Kidney (tissue), 14 donors: ENCODE results near the gene SMPD3. TPM values are rescaled to one million over a fixed set of nuclear protein-coding genes. Genes with fewer than 3 reads are reported as not detected.

ENCODE experiments used
- DNase-seq, 5 donors: peaks; one replicate each; pipeline ENCODE4 v3.0.0-alpha.2; 2013 to 2020
- FAIRE-seq: peaks from 2 replicates; lab custom pipeline; 2012; peaks lifted over from hg19 to GRCh38; lab: Jason Lieb, UNC
- H3K27ac ChIP-seq, 2 donors: one replicate each; pipeline ENCODE4 v1.7.0; 2013; ENCODE audit warnings: low read depth in 2 of 2, low read length in 2 of 2, inconsistent platforms in 1 of 2
- H3K27me3 ChIP-seq: one replicate; pipeline ENCODE4 v1.7.1; 2013; ENCODE audit warnings: low read length, inconsistent platforms; ENCODE audit not compliant: control insufficient read depth, insufficient read depth
- H3K36me3 ChIP-seq, 3 donors: one replicate each; pipeline versions ENCODE4 v1.7.0 to v1.7.1; 2013; ENCODE audit warnings: low read length in 3 of 3, control low read depth in 1 of 3, inconsistent platforms in 1 of 3; ENCODE audit not compliant: insufficient read depth in 3 of 3, control insufficient read depth in 2 of 3
- H3K4me1 ChIP-seq, 3 donors: one replicate each; pipeline versions ENCODE4 v1.7.0 to v1.7.1; 2013; ENCODE audit warnings: low read length in 3 of 3, inconsistent platforms in 1 of 3, low read depth in 1 of 3; ENCODE audit not compliant: control insufficient read depth in 2 of 3, insufficient read depth in 2 of 3
- H3K4me3 ChIP-seq, 3 donors: one replicate each; pipeline versions ENCODE4 v1.7.0 to v1.8.1; 2013; ENCODE audit warnings: low read length in 3 of 3, control low read depth in 1 of 3, inconsistent platforms in 1 of 3
- H3K9ac ChIP-seq, 3 donors: one replicate each; pipeline versions ENCODE4 v1.7.0 to v1.7.1; 2013; ENCODE audit warnings: low read length in 3 of 3, control low read depth in 1 of 3, inconsistent platforms in 1 of 3
- H3K9me3 ChIP-seq, 3 donors: one replicate each; pipeline versions ENCODE4 v1.7.0 to v1.7.1; 2013; ENCODE audit warnings: low read length in 3 of 3, control low read depth in 1 of 3, inconsistent platforms in 1 of 3; ENCODE audit not compliant: control insufficient read depth in 2 of 3, insufficient read depth in 1 of 3
- CTCF ChIP-seq: IDR thresholded peaks from 3 replicates; pipeline ENCODE4 v1.5.1; 2012; ENCODE audit warnings: mild to moderate bottlenecking, moderate library complexity, borderline replicate concordance; ENCODE audit not compliant: insufficient read depth; ENCODE audit errors: extremely low read depth
- intact Hi-C: fragments of 100-400 bp; cut with DNase I; formaldehyde crosslinking; loops from one replicate; pipeline ENCODE4 v1.11.1; 2022
- polyA plus RNA-seq: library from polyadenylated mRNA; stranded (reverse); fragments of 350-450 nt; fragmentation: Illumina TruSeq; extraction: RNeasy Lipid Tissue Mini Kit (QIAGEN cat#74804); gene quantifications from one replicate; pipeline ENCODE4 v1.2.3, GENCODE V29; 2014; ENCODE audit warnings: low read depth, low replicate concordance; ENCODE audit not compliant: insufficient read depth
- total RNA-seq: library from RNA; stranded (reverse); fragmentation: NEBNext Ultra II Directional; extraction: Animal tissue kit (Norgen Biotek cat#: 25700); gene quantifications from one replicate; pipeline ENCODE4 v1.2.1, GENCODE V29; 2021
- donor health status: control.
- donor health status: control.
- donor health status: control.
- donor health status: control.
- donor health status: control.
- donor health status: DM: yes; HTN: yes; CAD: no.
- donor health status: Normal renal cell carcinoma (clear cell type).

The SMPD3 gene
- total and polyA plus RNA-seq, 2 donors from 2014 or later = 0.28 to 0.72 TPM

GRCh38 chr16:68454920-68455435 is 6.7 kb upstream of the SMPD3 start:
- H3K9me3 ChIP-seq = no peaks in the 10 kb centered on the region
- no peaks in the 10 kb centered on the region for H3K4me1 ChIP-seq
- H3K9ac ChIP-seq = no peak overlapping the region
- H3K4me3 ChIP-seq = no peak overlapping the region
- TF ChIP-seq CTCF = no peak
- intact Hi-C loops = no loop called here
- no peaks in the 10 kb centered on the region for H3K36me3 ChIP-seq
- DNase-seq (no peak), FAIRE-seq (no peak)
- no peak overlapping the region for H3K27ac ChIP-seq
- no peaks in the 10 kb centered on the region for H3K27me3 ChIP-seq

GRCh38 chr16:68453816-68454215 is 5.5 kb upstream of the SMPD3 start:
- Histone ChIP-seq H3K4me1 (peaks cover 0 to 3% (median 0%) of the 10 kb centered on the region in 3 donors), H3K27ac (no peak overlapping the region), H3K36me3 (no peaks in the 10 kb centered on the region), H3K4me3 (no peak overlapping the region), H3K9ac (no peak overlapping the region), H3K27me3 (no peaks in the 10 kb centered on the region), H3K9me3 (no peaks in the 10 kb centered on the region)
- FAIRE-seq (no peak), DNase-seq (no peak)
- intact Hi-C loops = no loop called here
- TF ChIP-seq CTCF = no peak

- H3K9me3 ChIP-seq = no peaks in the 10 kb centered on the region
- intact Hi-C loops = no loop called here
- no peak overlapping the region for H3K9ac ChIP-seq
- no peak for FAIRE-seq
- DNase-seq = no peak
- H3K36me3 ChIP-seq = no peaks in the 10 kb centered on the region
- H3K27ac ChIP-seq = no peak overlapping the region
- H3K4me3 ChIP-seq = no peak overlapping the region
- no peak for TF ChIP-seq CTCF
- H3K4me1 ChIP-seq = peaks cover 0 to 13% (median 7%) of the 10 kb centered on the region in 3 donors
- no peaks in the 10 kb centered on the region for H3K27me3 ChIP-seq
Measured at GRCh38 chr16:68452176-68452575, 3.9 kb upstream of the SMPD3 start.

GRCh38 chr16:68451676-68452075 is 3.4 kb upstream of the SMPD3 start:
- Histone ChIP-seq H3K4me3 (no peak overlapping the region), H3K4me1 (peaks cover 0 to 14% (median 7%) of the 10 kb centered on the region in 3 donors), H3K27me3 (peaks cover under 1% of the 10 kb centered on the region), H3K9ac (no peak overlapping the region), H3K27ac (no peak overlapping the region), H3K9me3 (no peaks in the 10 kb centered on the region), H3K36me3 (no peaks in the 10 kb centered on the region)
- FAIRE-seq (no peak), DNase-seq (no peak)
- intact Hi-C loops = no loop called here
- TF ChIP-seq CTCF = no peak
